ENCODE results near the gene MARCHF10.

Gene MARCHF10

GRCh38 chr17:62749926-62750325, 58.2 kb downstream of the MARCHF10 start:
- no peak for DNase-seq

DNA sequence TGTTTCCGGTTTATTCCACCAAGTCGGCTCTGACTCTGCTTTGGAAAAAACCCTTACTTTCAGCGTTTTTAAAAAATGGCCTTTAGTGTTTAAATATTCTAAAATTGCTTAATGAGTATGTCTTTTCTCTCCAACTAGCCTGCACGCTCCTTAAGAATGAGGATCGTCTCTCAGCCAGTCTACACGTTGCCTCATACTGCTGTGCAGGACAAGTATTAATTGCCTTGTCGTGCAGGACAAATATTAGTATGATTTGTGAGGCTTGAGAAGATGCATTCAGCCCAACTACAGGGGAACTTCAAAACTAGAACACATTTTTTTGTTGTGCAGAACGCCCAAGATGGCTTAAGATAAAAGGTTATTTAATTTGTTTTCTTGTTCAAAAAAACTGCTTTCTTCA, 61.2 kb downstream of the MARCHF10 start:
- DNase-seq, result no peak

DNA sequence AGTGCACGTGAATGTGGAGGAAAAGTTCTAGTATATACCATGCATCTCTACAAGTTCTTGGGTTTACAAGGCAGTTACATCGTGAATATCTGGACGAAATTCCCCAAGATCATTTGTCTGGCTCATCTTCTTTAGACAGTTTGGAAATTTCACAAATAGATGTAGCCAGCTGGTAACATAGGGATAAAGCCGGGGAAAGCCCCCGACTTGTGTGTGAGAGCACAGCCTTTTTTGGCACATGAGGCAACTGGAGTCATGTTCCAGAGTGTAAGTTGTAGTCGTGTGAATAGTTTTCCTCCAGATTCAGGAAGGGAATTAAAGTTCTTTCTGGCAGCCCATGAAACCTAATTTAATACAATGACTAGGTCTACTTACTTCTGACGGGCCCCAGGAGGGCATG, 62.3 kb downstream of the MARCHF10 start:
- DNase-seq, result no peak

DNA sequence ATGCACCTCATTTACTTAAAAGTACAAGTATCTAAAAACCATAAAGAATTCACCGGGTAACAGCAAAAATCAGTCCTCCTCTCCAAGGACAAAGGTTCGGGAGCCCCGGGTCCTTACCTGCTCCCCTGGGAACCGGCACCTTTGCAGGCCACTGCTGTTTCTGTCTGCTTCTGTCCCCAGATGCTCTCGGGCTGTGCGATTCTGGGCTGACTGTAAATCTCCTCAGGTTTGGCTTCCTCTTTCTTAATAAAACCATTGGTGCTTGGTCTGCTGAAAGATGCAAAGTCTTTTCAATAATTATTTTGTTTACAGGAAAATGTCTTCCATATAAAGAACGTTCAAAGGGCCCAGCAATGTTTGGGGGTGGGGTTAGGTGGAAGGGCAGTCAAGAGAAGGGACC, 63.9 kb downstream of the MARCHF10 start:
- no peak for DNase-seq

DNA sequence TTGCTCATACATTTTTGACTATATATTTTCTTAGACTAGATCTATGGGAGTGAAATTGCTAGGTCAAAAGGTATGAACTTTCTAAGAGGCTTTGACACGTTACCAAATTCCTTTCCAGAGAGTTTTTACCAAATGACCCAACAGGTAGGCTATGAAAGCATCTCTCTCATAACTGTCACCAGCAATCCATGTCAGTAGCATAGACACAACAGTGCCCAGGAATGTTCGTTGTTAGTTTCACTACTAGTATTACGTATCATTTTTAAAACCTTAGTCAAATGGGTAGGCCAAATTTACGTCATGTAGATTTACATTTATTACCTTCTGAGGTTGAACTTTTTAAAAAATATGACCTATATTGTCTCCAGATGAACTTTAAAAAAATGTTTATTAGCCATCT, 66.8 kb downstream of the MARCHF10 start:
- DNase-seq, result no peak

DNA sequence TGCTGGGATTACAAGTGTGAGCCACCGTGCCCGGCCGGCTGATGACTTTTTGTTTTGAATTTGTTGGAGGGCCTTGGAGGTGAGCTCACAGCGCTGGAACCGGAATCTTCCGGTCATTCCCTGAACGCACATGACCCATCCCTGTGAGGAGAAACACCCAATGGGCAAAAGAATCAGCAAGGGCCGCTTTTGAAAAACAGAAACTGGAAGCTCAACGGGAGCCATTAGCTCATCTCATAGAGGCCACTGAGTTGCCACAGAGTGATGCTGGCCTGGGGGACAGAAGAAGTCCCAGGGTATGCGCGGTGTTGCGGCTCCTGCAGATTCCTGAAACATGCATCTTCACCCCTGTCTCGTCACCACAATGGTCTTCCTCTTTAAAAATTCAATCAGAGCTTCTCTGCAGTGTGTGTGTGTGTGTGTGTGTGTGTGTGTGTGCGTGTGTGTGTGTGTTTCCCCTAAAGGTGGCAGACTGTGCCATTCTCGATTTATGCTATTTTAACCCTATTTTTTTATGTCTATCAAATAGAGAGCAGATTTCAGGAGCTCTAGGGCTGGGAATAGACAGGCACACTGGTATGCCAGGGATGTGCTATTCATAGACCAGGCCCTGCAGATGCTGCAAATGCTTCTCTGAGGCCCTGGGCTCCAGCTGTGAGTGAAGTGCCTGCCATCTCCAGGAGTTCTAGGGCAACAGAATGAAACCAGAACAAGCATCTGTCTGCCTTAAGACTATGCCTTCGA, 68.3 kb downstream of the MARCHF10 start:
- DNase-seq, result no peak

- no peak for DNase-seq
These were observed 69.8 kb downstream of the MARCHF10 start for GRCh38 chr17:62738281-62738680.

GRCh38 chr17:62737513-62737912, 70.6 kb downstream of the MARCHF10 start:
- peak; percentile 47 for DNase-seq

GRCh38 chr17:62735044-62735651, 73.0 kb downstream of the MARCHF10 start:
- no peak for DNase-seq

DNA sequence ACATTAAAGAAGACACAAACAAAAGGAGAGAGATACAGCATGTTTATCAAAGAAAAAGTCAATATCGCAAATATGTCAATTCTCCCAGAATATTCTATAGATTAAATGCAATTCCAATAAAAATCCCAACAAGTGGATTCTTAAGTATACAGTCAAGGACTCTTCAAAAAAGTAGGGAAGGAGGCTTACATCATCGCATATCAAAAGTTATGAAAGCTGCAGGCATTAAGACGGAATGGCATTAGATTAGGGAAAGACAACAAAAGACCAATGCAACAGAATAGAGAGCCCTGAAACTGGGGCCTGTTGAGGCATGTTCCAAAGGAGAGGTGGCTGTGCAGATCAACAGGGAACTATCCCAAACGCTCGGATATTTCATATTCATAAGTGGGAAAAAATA, 76.0 kb downstream of the MARCHF10 start:
- DNase-seq, result no peak

DNA sequence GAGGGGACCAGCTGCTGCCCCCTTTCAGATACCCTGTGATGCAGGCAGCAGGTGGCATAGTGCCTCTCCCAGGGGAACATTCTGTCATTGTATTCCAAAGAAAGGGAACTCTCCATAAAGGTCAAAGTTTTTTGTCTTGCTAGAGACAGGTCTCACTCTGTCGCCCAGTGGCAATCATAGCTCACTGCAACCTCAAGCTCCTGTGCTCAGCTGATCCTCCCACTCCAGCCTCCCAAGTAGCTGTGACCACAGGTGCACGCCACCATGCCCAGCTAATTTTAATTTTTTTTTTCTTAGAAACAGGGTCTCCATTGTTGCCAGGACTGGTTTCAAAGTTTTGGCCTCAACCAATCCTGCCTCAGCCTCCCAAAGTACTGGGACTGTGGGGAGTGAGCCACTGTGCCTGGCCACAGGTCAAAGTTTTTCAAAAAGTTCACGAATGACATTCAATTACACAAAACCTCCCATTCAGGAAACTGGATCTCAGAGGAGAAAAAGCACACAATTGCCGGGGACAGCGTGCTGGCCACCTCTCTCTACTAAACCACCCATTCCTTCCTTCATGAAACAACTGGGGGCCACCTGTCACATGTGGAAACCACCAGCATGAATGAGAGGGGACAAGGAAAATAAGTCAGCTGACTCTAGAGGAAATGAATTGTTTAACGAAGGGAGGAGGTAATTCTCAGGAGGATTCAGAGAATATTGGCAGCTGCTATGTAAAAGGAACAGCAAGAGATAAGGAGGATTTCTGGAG, 80.0 kb downstream of the MARCHF10 start:
- DNase-seq, result no peak

- no peak for DNase-seq
These were observed 82.3 kb downstream of the MARCHF10 start for GRCh38 chr17:62725791-62726249.

DNA sequence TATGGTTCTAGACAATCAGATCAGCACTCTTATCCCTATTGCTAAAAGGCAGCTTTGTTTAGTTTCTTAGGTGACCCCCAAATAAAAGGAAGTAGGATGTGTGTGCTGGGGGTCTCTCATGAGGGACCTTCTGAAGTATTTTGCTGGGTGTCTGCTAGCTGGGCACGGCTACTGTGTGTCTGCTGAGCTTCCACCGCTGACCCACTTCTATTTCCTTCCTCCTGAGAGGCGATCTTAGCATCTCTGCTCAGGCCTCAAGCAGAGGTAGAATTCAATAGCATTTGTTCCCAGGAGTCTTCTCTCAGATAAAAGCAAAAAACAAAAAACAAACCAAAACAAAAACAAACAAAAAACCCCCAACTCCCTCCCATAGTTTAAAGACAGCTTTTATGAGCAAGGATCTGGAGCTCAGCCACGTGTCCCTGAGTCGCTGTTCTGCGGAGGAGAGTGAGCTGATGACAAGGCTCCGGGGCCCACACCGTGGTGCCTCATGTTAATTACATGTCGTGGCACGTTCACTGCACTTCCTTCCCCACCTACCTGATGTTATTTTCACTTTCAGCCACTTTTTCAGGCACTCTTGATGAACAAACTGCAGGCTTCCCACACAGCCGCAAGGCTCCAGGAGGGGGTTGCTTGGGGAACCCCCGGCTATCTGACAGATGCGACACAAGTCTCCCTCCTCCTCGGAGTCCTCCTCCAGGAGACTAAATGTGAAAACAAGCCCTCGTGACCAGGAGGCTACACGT, 83.5 kb downstream of the MARCHF10 start:
- peak; percentile 88 for DNase-seq

DNA sequence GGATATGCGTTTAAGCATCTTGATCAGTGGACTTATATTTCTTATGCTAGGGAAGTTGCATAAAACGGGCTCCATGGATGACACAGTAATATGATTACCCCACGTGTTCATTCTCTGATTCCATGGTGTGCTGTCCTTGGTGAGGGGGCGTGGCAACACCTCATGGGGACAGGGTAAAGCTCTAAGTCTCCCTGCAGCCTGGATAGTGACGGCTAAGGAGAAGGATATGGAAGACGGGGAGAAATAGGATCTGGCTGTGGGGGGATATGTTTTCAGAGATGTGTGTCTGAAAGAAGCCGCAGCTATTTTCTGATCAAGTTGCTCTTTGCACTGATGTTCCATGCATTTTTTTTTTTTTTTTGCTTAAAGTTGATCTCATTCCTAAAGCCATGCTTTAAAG, 84.3 kb downstream of the MARCHF10 start:
- DNase-seq, result no peak

- DNase-seq, result no peak
These were observed 85.5 kb downstream of the MARCHF10 start for GRCh38 chr17:62722625-62723024.

GRCh38 chr17:62720126-62720850, 87.8 kb downstream of the MARCHF10 start:
- DNase-seq, result no peak

GRCh38 chr17:62719586-62719985, 88.5 kb downstream of the MARCHF10 start:
- DNase-seq, result no peak

- peak; percentile 32 for DNase-seq
These were observed 89.7 kb downstream of the MARCHF10 start for GRCh38 chr17:62718429-62718828.

DNA sequence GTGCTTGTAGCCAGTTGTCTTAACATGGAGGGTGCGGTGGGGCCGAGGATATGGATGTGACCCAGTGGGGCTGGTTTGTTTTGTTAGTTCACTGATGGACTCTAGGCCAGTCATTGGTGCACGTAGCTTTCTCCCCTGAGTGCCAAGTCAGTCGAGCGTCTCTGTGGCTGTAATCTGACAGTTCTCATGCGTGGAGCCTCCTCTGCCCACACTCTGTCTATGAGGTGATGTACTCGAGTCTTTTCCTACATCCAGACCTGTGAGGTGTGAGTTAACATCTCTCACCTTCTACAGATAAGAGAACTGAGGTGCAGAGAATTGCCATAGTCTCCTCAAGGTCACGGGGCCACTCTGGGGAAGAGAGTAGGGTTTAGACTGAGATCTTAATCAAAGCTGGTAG, 90.2 kb downstream of the MARCHF10 start:
- no peak for DNase-seq

- DNase-seq, result no peak
These were observed 90.6 kb downstream of the MARCHF10 start for GRCh38 chr17:62717589-62717855.

DNA sequence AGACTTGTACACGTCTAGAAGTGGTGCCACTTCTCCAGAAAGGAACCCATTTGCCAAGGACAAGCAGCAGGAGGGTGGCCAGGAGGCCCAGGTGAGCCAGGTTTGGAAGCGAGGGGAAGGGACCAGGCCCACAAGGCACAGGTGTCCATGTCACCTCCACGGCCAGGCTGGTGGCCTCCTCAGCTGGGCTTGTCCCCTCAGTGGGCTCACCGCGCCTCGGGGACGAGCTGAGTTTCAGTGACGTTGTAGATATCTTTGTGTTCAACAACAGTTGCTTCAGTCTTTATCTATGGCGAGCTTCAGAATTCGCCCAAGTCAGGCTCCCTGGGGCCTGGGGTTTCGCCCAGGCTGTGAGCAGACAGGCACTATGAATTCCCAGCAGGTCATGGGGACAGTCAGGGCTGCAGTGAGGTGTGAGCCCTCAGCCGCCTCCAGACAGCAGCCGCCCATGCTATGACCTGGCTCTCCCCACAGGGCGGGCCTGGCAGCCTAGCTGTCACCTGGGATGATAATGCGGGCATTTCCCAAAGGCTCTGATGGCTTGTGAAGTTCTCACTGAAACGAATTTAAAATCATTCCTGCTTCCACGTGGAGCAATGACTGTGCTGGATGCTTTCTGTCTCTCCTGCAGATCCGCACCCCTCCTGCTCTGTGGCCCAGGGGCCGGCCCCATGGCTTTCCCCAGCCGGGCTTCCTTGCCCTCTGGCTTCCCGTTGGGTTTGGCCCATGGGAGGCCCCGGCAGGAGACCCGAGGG, 91.1 kb downstream of the MARCHF10 start:
- no peak for DNase-seq

- DNase-seq, result no peak
These were observed 92.2 kb downstream of the MARCHF10 start for GRCh38 chr17:62715882-62716390.

Data from stimulated activated naive CD4-positive, alpha-beta T cell treated with Interleukin-2 at 50 U/mL for 16 hours (primary cell).